Transverse colon (tissue), 4 donors: ENCODE results near the gene TMA7B.

Source experiments
- POLR2A ChIP-seq: fragments of 450-650 bp; IDR thresholded peaks from one replicate; pipeline ENCODE4 v1.6.1; 2016; ENCODE audit warnings: antibody characterized with exemption, mild to moderate bottlenecking, moderate library complexity
- POLR2AphosphoS5 ChIP-seq, 3 donors: sonication (generic); formaldehyde crosslinking; IDR thresholded peaks; one replicate each; pipeline ENCODE4 v1.6.1; 2016; ENCODE audit warnings: antibody characterized with exemption in 3 of 3
- TF ChIP-seq, protein P1 (sequence below), 5 experiments: fragments of 200-600 bp in 3 of 5; fragments of 450-650 bp in 2 of 5; sonication (generic) in 3 of 5; IDR thresholded peaks; 1 replicate in 2 of 5; 2 replicates in 3 of 5; pipeline ENCODE4 v1.5.1; 2016 to 2017; ENCODE audit warnings: antibody characterized with exemption in 5 of 5, inconsistent platforms in 3 of 5, mild to moderate bottlenecking in 2 of 5, moderate library complexity in 1 of 5

DNA sequence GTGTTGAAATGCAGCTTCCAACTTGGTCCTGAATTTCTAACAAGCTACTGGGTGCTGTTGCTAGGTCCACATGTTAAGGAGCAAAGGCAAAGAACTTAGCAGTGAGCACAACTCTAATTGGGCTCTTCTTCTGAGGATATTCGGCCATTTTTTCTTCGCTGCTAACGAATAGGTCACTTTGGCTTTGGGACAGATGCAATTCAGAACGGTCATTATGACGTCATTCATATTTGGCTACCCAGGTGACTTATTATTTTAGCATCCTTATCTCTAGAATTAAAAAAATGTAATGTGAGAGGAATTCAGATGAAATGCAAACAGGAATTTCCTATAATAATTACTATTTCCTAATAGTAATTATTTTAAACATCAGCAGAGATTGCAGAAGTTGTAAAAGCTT is 13.9 kb downstream of the TMA7B start:
- TF ChIP-seq, protein P1, sequence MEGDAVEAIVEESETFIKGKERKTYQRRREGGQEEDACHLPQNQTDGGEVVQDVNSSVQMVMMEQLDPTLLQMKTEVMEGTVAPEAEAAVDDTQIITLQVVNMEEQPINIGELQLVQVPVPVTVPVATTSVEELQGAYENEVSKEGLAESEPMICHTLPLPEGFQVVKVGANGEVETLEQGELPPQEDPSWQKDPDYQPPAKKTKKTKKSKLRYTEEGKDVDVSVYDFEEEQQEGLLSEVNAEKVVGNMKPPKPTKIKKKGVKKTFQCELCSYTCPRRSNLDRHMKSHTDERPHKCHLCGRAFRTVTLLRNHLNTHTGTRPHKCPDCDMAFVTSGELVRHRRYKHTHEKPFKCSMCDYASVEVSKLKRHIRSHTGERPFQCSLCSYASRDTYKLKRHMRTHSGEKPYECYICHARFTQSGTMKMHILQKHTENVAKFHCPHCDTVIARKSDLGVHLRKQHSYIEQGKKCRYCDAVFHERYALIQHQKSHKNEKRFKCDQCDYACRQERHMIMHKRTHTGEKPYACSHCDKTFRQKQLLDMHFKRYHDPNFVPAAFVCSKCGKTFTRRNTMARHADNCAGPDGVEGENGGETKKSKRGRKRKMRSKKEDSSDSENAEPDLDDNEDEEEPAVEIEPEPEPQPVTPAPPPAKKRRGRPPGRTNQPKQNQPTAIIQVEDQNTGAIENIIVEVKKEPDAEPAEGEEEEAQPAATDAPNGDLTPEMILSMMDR (IDR thresholded peaks at IDR 0.05) = no peak
- TF ChIP-seq POLR2AphosphoS5 (IDR thresholded peaks at IDR 0.05) (no peak), POLR2A (no peak)
